Dedifferentiated amniotic fluid mesenchymal stem cell (primary cell): ENCODE results near the gene ARHGEF10L.

Source experiments
- DNase-seq: peaks from one replicate; pipeline ENCODE4 v3.0.0-alpha.2; 2016; ENCODE audit errors: extremely low spot score

Gene ARHGEF10L

GRCh38 chr1:17673329-17674072 is 134.0 kb downstream of the ARHGEF10L start:
- no peak for DNase-seq

GRCh38 chr1:17674726-17675500 is 135.4 kb downstream of the ARHGEF10L start:
- no peak for DNase-seq

DNA sequence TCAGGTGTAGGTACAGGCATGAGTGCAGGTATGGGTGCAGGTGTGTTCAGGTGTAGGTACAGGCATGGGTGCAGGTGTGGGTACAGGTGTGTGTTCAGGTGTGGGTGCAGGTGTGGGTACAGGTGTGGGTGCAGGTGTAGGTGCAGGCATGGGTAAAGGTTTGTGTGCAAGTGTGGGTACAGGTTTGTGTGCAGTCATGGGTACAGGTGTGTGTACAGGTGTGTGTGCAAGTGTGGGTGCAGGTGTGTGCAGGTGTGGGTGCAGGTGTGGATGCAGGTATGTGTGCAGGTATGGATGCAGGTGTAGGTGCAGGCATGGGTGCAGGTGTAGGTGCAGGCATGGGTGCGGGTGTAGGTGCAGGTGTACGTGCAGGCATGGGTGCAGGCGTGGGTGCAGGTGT is 136.2 kb downstream of the ARHGEF10L start:
- DNase-seq, result no peak

DNA sequence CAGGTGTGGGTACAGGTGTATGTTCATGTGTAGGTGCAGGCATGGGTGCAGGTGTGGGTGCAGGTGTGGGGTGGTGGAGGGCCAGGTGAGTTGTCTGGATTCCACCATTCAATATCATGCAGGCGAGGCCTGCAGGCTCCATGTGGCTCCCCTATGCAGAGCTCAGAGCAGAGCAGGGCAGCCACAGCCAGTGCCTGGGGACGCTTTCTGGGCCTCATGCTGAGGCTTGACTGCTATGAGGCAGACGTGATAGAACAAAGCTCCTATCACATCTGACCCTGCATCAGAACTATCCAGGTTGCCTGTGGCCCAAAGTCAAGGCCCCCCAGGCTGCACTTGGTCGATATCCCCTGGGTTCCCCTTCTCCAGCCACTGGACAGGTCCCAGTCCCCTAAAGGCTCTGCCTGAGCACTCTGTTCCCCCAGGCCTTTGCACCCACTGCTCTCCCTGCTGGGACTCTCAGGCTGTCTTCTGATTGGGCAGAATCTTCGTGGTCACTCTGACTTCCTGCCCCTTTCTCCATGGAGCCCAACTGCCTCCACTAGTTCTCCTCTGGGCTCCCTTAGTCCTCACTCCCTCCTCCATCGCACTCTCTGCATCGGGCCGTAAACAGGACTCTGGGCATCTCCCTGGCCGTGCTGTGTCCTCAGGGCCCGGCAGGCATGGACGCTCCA is 137.0 kb downstream of the ARHGEF10L start:
- DNase-seq, result no peak

DNA sequence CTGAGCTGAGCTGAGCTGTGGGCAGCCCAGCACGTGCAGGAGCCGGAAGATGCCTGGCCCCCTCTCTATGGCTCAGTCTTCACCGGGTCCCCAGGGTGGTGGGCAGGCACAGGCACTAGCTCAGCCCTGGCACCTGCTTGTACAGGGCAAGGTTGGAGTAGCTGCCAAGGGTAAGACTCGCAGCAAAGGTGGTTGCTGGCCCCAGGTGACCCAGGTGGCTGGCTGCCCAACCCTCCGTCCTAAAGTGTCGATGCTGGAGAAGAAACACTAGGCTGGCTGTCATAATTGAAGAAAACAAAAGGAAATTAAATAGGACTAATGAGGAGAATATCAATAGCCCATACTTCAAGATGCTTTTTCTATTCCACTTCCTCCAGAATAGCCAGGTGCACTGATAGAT is 138.5 kb downstream of the ARHGEF10L start:
- DNase-seq, result no peak

- no peak for DNase-seq
Measured at GRCh38 chr1:17679856-17680255, 140.4 kb downstream of the ARHGEF10L start.

GRCh38 chr1:17680308-17680707 is 140.8 kb downstream of the ARHGEF10L start:
- no peak for DNase-seq

GRCh38 chr1:17682400-17682799 is 142.9 kb downstream of the ARHGEF10L start:
- no peak for DNase-seq

GRCh38 chr1:17683598-17683997 is 144.1 kb downstream of the ARHGEF10L start:
- no peak for DNase-seq

GRCh38 chr1:17684810-17685209 is 145.3 kb downstream of the ARHGEF10L start:
- DNase-seq, result no peak

DNA sequence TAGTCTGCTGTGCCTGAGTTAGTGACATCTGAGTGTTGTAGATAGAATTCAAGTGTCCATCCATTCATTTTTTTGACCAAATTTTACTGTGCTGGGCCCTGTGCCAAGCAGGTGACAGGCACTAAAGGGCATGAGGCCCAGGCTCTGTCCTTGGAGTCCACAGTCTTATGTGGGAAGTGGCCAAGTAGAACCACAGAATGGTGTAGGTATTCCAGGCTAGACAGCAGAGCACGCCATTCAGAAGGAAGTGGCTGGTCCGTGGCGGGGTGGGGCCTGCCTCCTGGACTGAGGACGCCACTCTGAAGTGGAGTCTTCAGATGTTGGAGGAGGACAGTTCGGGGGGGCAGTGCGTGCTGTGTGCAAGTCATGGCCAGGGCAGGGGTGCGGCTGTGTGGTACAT is 146.8 kb downstream of the ARHGEF10L start:
- DNase-seq, result no peak

DNA sequence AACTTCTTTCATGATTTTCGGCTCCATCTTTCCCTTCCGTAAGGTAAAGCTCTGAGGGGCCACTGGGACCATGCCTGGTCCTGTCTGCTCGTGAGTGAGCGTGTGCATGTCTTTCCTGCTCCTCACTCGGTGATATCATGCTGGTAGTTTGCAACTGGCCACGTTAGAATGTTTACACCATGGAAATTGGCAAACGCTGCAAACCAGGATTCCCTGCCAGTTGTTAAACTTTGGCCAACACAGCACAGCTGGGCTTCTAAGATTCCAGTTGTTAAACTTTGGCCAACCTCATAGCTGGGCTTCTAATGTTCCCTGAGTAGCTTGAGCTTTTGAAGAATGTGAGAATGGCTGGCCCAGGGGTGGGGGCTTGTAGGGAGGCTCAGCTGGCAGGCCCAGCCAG is 147.6 kb downstream of the ARHGEF10L start:
- DNase-seq, result no peak

DNA sequence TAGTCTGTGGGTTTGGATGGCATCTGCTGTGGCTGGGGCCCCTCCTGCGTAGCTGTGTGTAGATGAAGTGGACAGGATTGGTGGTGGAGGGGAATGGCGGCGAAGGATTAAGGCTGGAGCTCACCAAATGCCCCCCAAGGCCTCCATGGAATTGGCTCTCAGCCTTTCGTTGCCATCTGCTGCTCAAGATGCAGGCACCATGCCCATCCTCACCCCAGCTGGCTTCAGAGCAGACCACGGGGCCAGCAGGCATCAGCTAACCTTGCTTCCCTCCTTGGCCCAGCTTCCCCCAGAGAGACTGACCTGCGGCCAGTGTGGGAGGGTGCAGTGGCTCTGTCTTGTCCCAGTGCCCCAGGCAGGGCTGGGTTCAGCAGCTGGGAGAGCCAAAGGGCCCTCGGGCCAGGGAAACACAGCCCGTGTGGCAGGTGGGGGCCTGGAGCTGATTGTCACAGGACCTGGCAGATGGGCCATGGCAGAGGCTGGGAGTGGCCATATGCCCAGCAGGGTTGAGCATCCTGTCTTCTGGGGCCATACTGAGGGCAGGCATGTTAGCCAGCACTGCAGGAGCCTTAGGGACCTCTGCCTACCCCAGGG is 148.8 kb downstream of the ARHGEF10L start:
- no peak for DNase-seq

- no peak for DNase-seq
Measured at GRCh38 chr1:17689011-17689410, 149.5 kb downstream of the ARHGEF10L start.

GRCh38 chr1:17690906-17691634 is 151.6 kb downstream of the ARHGEF10L start:
- DNase-seq, result no peak

DNA sequence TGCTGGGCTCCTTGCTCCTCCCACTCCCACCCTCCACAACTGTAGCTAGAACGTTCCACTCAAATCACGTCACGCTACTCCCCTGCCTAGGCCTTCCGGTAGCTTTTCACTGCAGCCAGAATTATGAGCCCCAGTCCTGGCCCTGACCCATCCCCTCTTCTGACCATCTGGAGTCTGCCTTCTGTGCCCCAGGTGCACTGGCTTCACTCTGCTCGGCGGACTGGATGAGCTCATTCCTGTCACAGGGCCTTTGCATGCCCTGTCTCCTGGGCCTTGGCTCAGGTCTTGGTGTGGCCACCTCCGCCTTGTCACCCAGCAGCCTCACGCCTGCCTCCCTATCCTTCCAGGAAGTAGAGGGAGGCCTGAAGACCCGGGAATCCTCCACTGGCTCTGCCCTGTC is 153.1 kb downstream of the ARHGEF10L start:
- no peak for DNase-seq

DNA sequence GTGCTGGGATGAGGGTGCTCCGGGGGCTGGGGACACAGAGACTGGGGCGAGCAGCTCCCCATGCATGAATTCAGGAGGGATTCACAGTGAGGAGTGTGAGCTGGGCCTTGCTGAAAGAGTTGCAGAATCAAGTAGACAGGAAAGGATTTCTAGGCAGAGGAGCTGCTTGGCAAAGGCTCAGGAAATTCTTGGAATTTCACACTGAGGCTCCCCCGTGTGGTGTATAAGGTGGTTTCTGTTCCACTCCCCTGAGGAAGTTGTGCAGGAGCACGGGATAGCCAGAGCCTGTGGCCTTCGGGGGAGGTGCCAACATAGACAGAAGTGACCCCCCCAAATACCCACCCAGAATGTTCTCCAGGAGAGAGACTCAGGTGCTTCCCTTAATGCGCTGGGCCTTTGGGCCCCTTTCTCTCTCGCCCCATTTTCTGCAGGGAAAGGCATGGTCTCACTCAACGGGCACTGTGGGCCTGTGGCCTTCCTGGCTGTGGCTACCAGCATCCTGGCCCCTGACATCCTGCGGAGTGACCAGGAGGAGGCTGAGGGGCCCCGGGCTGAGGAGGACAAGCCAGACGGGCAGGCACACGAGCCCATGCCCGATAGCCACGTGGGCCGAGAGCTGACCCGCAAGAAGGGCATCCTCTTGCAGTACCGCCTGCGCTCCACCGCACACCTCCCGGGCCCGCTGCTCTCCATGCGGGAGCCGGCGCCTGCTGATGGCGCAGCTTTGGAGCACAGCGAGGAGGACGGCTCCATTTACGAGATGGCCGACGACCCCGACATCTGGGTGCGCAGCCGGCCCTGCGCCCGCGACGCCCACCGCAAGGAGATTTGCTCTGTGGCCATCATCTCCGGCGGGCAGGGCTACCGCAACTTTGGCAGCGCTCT is 157.2 kb downstream of the ARHGEF10L start:
- DNase-seq, result peak; percentile 29

GRCh38 chr1:17697458-17697857 is 158.0 kb downstream of the ARHGEF10L start:
- no peak for DNase-seq

GRCh38 chr1:17699581-17699980 is 160.1 kb downstream of the ARHGEF10L start:
- no peak for DNase-seq

GRCh38 chr1:17700945-17701810 is 161.7 kb downstream of the ARHGEF10L start:
- no peak for DNase-seq
